ENCODE data around the gene RAB6D. TPM values are rescaled to one million over a fixed set of nuclear protein-coding genes. Genes with fewer than 3 reads are reported as not detected.
"Not testable (repeated sequence)": the region's sequence is repeated elsewhere in the genome, so short reads cannot be mapped to it uniquely, and the experiment has no call there.

Gene RAB6D
- total and polyA plus RNA-seq, 2 experiments from 2014 or later, result 0.37 TPM; not detected in 1

DNA sequence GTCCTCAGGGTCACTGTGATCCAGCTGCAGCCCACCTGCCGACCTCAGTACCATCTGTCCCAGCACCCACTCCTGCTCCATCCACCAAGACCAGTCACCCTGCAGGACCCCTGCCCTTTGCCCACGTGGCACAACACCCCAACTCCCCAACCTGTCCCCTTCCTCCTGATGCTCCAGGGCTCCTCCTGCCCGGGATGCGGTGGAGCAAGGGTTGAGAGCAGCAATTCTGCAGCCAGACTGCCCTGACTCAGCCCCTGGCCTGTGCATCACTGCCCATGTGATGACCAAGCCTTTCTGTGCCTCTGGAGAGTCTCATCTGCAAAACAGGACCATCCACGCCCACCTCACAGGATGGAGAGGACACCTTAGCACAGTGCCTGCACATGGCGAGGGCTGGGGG, 24.9 kb upstream of the RAB6D start:
- H3K27me3 ChIP-seq (ENCODE audit: insufficient read depth); H3K4me3 ChIP-seq; H3K79me2 ChIP-seq (replicated peaks; ENCODE audit: insufficient read depth); H3K27me3 Mint-ChIP-seq (ENCODE audit: insufficient read depth, low read depth, poor library complexity); H3K9me3 Mint-ChIP-seq; H4K20me1 ChIP-seq (replicated peaks; ENCODE audit: insufficient read depth); H3K36me3 ChIP-seq (ENCODE audit: insufficient read depth); H3K9me2 ChIP-seq (ENCODE audit: insufficient read depth); H3K4me1 ChIP-seq (ENCODE audit: insufficient read depth); DNase-seq (ENCODE audit: low spot score); H3K4me3 Mint-ChIP-seq; H3K36me3 Mint-ChIP-seq (ENCODE audit: low read depth); H3F3A ChIP-seq (replicated peaks; ENCODE audit: low read depth); H3K4me2 ChIP-seq; H2AFZ ChIP-seq; H3K27ac Mint-ChIP-seq; ATAC-seq; H3K27ac ChIP-seq (ENCODE audit: low read depth); H3K4me1 Mint-ChIP-seq: not testable (repeated sequence)

DNA sequence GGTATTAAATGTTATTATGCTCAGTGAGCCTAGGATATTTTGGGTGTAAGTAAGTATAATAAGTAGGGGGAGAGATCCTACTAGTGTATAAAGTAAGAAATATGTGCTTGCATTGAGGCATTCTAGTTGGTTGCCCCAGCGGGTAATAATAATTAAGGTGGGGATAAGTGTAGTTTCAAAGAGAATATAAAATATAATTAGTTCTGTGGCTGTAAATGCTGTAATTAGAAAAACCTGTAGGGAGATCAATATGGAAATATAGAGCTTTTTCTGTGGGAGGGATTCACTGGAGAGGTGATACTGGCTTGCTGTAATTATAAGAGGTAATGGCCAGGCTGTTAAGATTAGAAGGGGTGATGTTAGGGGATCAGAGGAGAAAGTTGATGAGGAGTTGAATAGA, 9.1 kb upstream of the RAB6D start:
- H4K20me1 ChIP-seq (replicated peaks; ENCODE audit: insufficient read depth); H3K27me3 Mint-ChIP-seq (ENCODE audit: insufficient read depth, low read depth, poor library complexity); H3K36me3 ChIP-seq (ENCODE audit: insufficient read depth); H3K79me2 ChIP-seq (replicated peaks; ENCODE audit: insufficient read depth); H2AFZ ChIP-seq; H3K36me3 Mint-ChIP-seq (ENCODE audit: low read depth); H3K4me1 ChIP-seq (ENCODE audit: insufficient read depth); H3K27ac Mint-ChIP-seq; H3K9me2 ChIP-seq (ENCODE audit: insufficient read depth); H3K4me2 ChIP-seq; H3K4me1 Mint-ChIP-seq; ATAC-seq; H3K27ac ChIP-seq (ENCODE audit: low read depth); H3K27me3 ChIP-seq (ENCODE audit: insufficient read depth); H3F3A ChIP-seq (replicated peaks; ENCODE audit: low read depth); H3K4me3 Mint-ChIP-seq; DNase-seq (ENCODE audit: low spot score); H3K4me3 ChIP-seq; H3K9me3 Mint-ChIP-seq: not testable (repeated sequence)

DNA sequence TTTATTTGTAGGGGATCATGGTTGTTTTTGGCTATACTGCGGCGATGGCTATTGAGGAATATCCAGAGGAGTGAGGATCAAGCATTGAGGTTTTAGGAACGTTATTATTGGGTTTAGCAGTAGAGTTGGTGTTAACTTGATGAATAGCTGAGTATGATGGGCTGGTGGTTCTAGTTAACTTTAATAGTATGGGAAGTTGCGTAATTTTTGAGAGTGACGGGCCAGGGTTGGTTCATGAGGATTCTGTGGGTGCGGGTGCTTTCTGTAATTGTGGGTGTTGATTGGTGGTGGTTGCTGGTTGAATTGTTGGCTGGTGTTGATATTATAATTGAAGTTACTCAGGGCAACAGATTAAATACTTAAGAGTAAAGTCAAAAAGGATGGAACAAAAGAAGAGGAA, 6.0 kb upstream of the RAB6D start:
- Histone ChIP-seq H3K27ac (ENCODE audit: low read depth) (no peak overlapping the region), H3K4me2 (no peak overlapping the region), H3K36me3 (ENCODE audit: insufficient read depth) (no peaks in the 10 kb centered on the region), H3K79me2 (replicated peaks; ENCODE audit: insufficient read depth) (no peaks in the 10 kb centered on the region), H4K20me1 (replicated peaks; ENCODE audit: insufficient read depth) (no peaks in the 10 kb centered on the region), H3K4me3 (no peak overlapping the region), H3K27me3 (ENCODE audit: insufficient read depth) (peaks cover 3% of the 10 kb centered on the region), H3K9me2 (ENCODE audit: insufficient read depth) (no peaks in the 10 kb centered on the region), H2AFZ (no peak overlapping the region), H3F3A (replicated peaks; ENCODE audit: low read depth) (no peaks in the 10 kb centered on the region), H3K4me1 (ENCODE audit: insufficient read depth) (no peaks in the 10 kb centered on the region)
- no peaks in the 10 kb centered on the region for H3K9me3 Mint-ChIP-seq
- no peak overlapping the region for H3K27ac Mint-ChIP-seq
- ATAC-seq (no peak), DNase-seq (ENCODE audit: low spot score) (no peak)
- H3K4me3 Mint-ChIP-seq, result no peak overlapping the region
- H3K27me3 Mint-ChIP-seq (ENCODE audit: insufficient read depth, low read depth, poor library complexity), result no peaks in the 10 kb centered on the region
- no peaks in the 10 kb centered on the region for H3K36me3 Mint-ChIP-seq (ENCODE audit: low read depth)
- no peaks in the 10 kb centered on the region for H3K4me1 Mint-ChIP-seq
- TF ChIP-seq, protein P1, sequence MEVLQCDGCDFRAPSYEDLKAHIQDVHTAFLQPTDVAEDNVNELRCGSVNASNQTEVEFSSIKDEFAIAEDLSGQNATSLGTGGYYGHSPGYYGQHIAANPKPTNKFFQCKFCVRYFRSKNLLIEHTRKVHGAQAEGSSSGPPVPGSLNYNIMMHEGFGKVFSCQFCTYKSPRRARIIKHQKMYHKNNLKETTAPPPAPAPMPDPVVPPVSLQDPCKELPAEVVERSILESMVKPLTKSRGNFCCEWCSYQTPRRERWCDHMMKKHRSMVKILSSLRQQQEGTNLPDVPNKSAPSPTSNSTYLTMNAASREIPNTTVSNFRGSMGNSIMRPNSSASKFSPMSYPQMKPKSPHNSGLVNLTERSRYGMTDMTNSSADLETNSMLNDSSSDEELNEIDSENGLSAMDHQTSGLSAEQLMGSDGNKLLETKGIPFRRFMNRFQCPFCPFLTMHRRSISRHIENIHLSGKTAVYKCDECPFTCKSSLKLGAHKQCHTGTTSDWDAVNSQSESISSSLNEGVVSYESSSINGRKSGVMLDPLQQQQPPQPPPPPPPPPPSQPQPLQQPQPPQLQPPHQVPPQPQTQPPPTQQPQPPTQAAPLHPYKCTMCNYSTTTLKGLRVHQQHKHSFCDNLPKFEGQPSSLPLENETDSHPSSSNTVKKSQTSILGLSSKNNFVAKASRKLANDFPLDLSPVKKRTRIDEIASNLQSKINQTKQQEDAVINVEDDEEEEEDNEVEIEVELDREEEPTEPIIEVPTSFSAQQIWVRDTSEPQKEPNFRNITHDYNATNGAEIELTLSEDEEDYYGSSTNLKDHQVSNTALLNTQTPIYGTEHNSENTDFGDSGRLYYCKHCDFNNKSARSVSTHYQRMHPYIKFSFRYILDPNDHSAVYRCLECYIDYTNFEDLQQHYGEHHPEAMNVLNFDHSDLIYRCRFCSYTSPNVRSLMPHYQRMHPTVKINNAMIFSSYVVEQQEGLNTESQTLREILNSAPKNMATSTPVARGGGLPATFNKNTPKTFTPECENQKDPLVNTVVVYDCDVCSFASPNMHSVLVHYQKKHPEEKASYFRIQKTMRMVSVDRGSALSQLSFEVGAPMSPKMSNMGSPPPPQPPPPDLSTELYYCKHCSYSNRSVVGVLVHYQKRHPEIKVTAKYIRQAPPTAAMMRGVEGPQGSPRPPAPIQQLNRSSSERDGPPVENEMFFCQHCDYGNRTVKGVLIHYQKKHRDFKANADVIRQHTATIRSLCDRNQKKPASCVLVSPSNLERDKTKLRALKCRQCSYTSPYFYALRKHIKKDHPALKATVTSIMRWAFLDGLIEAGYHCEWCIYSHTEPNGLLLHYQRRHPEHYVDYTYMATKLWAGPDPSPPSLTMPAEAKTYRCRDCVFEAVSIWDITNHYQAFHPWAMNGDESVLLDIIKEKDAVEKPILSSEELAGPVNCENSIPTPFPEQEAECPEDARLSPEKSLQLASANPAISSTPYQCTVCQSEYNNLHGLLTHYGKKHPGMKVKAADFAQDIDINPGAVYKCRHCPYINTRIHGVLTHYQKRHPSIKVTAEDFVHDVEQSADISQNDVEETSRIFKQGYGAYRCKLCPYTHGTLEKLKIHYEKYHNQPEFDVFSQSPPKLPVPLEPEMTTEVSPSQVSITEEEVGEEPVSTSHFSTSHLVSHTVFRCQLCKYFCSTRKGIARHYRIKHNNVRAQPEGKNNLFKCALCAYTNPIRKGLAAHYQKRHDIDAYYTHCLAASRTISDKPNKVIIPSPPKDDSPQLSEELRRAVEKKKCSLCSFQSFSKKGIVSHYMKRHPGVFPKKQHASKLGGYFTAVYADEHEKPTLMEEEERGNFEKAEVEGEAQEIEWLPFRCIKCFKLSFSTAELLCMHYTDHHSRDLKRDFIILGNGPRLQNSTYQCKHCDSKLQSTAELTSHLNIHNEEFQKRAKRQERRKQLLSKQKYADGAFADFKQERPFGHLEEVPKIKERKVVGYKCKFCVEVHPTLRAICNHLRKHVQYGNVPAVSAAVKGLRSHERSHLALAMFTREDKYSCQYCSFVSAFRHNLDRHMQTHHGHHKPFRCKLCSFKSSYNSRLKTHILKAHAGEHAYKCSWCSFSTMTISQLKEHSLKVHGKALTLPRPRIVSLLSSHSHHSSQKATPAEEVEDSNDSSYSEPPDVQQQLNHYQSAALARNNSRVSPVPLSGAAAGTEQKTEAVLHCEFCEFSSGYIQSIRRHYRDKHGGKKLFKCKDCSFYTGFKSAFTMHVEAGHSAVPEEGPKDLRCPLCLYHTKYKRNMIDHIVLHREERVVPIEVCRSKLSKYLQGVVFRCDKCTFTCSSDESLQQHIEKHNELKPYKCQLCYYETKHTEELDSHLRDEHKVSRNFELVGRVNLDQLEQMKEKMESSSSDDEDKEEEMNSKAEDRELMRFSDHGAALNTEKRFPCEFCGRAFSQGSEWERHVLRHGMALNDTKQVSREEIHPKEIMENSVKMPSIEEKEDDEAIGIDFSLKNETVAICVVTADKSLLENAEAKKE (CRISPR knock-in tag; IDR thresholded peaks at IDR 0.05), result no peak
- TF ChIP-seq STAT1 (IDR thresholded peaks at IDR 0.05; ENCODE audit: unreplicated experiment) (no peak), JUNB (IDR thresholded peaks at IDR 0.05; ENCODE audit: unreplicated experiment) (no peak), CREB1 (CRISPR knock-in tag; IDR thresholded peaks at IDR 0.05; ENCODE audit: low read depth) (no peak), ZNF331 (CRISPR knock-in tag; IDR thresholded peaks at IDR 0.05; ENCODE audit: low read depth) (no peak), NANOG (IDR thresholded peaks at IDR 0.05; ENCODE audit: borderline replicate concordance) (no peak), EZH2phosphoT487 (IDR thresholded peaks at IDR 0.05; ENCODE audit: unreplicated experiment) (no peak), EZH2 (IDR thresholded peaks at IDR 0.05; ENCODE audit: low read depth, unreplicated experiment) (no peak), ZNF114 (CRISPR knock-in tag; IDR thresholded peaks at IDR 0.05) (no peak), POLR2AphosphoS5 (IDR thresholded peaks at IDR 0.05; ENCODE audit: low read depth) (no peak)
- TF ChIP-seq, protein P2, sequence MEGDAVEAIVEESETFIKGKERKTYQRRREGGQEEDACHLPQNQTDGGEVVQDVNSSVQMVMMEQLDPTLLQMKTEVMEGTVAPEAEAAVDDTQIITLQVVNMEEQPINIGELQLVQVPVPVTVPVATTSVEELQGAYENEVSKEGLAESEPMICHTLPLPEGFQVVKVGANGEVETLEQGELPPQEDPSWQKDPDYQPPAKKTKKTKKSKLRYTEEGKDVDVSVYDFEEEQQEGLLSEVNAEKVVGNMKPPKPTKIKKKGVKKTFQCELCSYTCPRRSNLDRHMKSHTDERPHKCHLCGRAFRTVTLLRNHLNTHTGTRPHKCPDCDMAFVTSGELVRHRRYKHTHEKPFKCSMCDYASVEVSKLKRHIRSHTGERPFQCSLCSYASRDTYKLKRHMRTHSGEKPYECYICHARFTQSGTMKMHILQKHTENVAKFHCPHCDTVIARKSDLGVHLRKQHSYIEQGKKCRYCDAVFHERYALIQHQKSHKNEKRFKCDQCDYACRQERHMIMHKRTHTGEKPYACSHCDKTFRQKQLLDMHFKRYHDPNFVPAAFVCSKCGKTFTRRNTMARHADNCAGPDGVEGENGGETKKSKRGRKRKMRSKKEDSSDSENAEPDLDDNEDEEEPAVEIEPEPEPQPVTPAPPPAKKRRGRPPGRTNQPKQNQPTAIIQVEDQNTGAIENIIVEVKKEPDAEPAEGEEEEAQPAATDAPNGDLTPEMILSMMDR (conservative IDR thresholded peaks at IDR 0.05; ENCODE audit: low read depth in 2 of 2), result no peak
